Measurements from ENCODE around the gene PAK1.

PAK1 gene

GRCh38 chr11:77316733-77317342 lies 157.1 kb downstream of the PAK1 start:
- TF ChIP-seq CTCF (IDR thresholded peaks at IDR 0.05; ENCODE audit: low read depth, low read length) = no peak

GRCh38 chr11:77312107-77312506 lies 161.8 kb downstream of the PAK1 start:
- DNase-seq (ENCODE audit: extremely low read depth, low read depth) = no peak
- TF ChIP-seq CTCF (IDR thresholded peaks at IDR 0.05; ENCODE audit: low read depth, low read length) = no peak

More at GRCh38 chr11:77316733-77317342, 157.1 kb downstream of the PAK1 start:
- DNase-seq (ENCODE audit: extremely low read depth, low read depth) = no peak

GRCh38 chr11:77311701-77312100 lies 162.2 kb downstream of the PAK1 start:
- DNase-seq (ENCODE audit: extremely low read depth, low read depth) = no peak
- no peak for TF ChIP-seq CTCF (IDR thresholded peaks at IDR 0.05; ENCODE audit: low read depth, low read length)

GRCh38 chr11:77310721-77311120 lies 163.2 kb downstream of the PAK1 start:
- no peak for TF ChIP-seq CTCF (IDR thresholded peaks at IDR 0.05; ENCODE audit: low read depth, low read length)
- no peak for DNase-seq (ENCODE audit: extremely low read depth, low read depth)

- TF ChIP-seq CTCF (IDR thresholded peaks at IDR 0.05; ENCODE audit: low read depth, low read length) = no peak
- no peak for DNase-seq (ENCODE audit: extremely low read depth, low read depth)
These were observed 164.4 kb downstream of the PAK1 start for GRCh38 chr11:77309401-77310085.

GRCh38 chr11:77308838-77309237 lies 165.1 kb downstream of the PAK1 start:
- DNase-seq (ENCODE audit: extremely low read depth, low read depth) = no peak
- TF ChIP-seq CTCF (IDR thresholded peaks at IDR 0.05; ENCODE audit: low read depth, low read length) = no peak

GRCh38 chr11:77303328-77303727 lies 170.6 kb downstream of the PAK1 start:
- TF ChIP-seq CTCF (IDR thresholded peaks at IDR 0.05; ENCODE audit: low read depth, low read length) = no peak
- no peak for DNase-seq (ENCODE audit: extremely low read depth, low read depth)
